Nephron progenitor cell (in vitro differentiated cells): Measurements from ENCODE around the gene CFTR.

Source experiments
- DNase-seq: peaks from one replicate; pipeline ENCODE4 v3.0.0; 2021
- H3K27ac Mint-ChIP-seq: 2 replicates; pipeline ENCODE4 v1.8.0; 2021; ENCODE audit warnings: mild to moderate bottlenecking, moderate library complexity, mixed read lengths
- H3K27me3 Mint-ChIP-seq: 2 replicates; pipeline ENCODE4 v1.8.0; 2021; ENCODE audit warnings: mild to moderate bottlenecking, low read depth, mixed read lengths; ENCODE audit not compliant: poor library complexity
- H3K36me3 Mint-ChIP-seq: 2 replicates; pipeline ENCODE4 v1.8.0; 2021; ENCODE audit warnings: low read depth, mixed read lengths
- H3K4me1 Mint-ChIP-seq: 2 replicates; pipeline ENCODE4 v1.8.0; 2021; ENCODE audit warnings: mixed read lengths
- H3K4me3 Mint-ChIP-seq: 2 replicates; pipeline ENCODE4 v1.8.0; 2021; ENCODE audit warnings: mild to moderate bottlenecking, moderate library complexity, mixed read lengths
- H3K9me3 Mint-ChIP-seq: 2 replicates; pipeline ENCODE4 v1.8.0; 2021; ENCODE audit warnings: mild to moderate bottlenecking, moderate library complexity, mixed read lengths
- TF ChIP-seq, protein P1 (sequence below): fragments of 200-600 bp; sonication (generic); IDR thresholded peaks from 2 replicates; pipeline ENCODE4 v1.5.0; 2021; ENCODE audit warnings: antibody characterized with exemption

The CFTR gene

DNA sequence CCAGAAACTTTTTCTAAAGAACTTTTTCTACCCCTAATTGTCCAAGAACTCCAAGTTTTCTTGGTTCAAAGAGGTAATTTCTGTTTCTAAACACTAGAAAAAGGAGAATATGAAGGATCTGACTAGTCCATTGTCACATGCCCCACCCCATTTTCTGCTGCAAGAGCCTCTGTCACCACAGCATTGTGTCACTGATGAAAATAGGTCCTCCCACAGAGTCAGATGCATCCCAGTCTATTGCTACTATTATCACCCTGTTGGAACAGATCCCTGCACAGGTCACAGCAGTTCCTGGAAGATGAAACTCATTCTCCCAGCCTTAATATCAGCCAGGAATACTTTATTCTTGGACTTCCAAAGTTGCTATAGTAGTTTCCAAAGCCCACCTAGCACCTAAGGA is 7.5 kb upstream of the CFTR start:
- Mint-ChIP-seq H3K27me3 (peaks cover 16% of the 10 kb centered on the region), H3K4me1 (no peaks in the 10 kb centered on the region), H3K4me3 (no peak overlapping the region), H3K27ac (no peak overlapping the region), H3K9me3 (no peaks in the 10 kb centered on the region), H3K36me3 (no peaks in the 10 kb centered on the region)
- no peak for DNase-seq
- TF ChIP-seq, protein P1, sequence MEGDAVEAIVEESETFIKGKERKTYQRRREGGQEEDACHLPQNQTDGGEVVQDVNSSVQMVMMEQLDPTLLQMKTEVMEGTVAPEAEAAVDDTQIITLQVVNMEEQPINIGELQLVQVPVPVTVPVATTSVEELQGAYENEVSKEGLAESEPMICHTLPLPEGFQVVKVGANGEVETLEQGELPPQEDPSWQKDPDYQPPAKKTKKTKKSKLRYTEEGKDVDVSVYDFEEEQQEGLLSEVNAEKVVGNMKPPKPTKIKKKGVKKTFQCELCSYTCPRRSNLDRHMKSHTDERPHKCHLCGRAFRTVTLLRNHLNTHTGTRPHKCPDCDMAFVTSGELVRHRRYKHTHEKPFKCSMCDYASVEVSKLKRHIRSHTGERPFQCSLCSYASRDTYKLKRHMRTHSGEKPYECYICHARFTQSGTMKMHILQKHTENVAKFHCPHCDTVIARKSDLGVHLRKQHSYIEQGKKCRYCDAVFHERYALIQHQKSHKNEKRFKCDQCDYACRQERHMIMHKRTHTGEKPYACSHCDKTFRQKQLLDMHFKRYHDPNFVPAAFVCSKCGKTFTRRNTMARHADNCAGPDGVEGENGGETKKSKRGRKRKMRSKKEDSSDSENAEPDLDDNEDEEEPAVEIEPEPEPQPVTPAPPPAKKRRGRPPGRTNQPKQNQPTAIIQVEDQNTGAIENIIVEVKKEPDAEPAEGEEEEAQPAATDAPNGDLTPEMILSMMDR, result no peak

DNA sequence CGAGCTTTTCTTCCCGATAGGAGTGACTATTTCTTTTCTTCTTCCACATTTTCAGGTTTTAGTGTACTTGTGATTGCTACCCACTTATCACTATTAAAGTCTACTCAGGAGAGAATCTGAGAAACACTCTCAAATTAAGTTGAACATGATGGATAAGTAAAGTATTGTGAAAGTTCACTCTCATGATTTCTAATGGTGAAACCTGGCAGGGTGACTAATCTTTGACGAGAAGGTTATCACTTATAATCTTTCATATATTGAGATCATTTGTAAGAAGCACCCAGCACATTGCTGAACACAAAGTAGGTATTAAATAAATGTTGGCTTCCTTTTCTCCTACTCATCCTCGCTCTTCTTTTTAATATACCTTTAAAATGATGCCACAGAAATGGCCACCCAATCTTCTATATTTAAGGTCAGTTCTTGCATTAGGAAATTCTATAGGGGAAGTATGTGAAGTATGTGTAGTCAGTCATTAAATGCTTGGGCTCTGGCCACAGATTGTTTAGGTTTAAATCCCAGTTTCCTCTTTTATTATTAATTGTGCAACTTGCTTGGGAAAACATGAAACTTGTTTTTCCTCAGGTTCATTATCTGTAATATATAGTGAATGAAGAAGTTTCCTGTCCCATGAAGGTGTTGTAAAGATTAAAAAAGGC is 3.1 kb upstream of the CFTR start:
- Mint-ChIP-seq H3K36me3 (no peaks in the 10 kb centered on the region), H3K27ac (no peak overlapping the region), H3K4me1 (peaks cover 7% of the 10 kb centered on the region), H3K27me3 (peaks cover 57% of the 10 kb centered on the region), H3K9me3 (no peaks in the 10 kb centered on the region), H3K4me3 (no peak overlapping the region)
- TF ChIP-seq, protein P1, result no peak
- DNase-seq, result no peak

DNA sequence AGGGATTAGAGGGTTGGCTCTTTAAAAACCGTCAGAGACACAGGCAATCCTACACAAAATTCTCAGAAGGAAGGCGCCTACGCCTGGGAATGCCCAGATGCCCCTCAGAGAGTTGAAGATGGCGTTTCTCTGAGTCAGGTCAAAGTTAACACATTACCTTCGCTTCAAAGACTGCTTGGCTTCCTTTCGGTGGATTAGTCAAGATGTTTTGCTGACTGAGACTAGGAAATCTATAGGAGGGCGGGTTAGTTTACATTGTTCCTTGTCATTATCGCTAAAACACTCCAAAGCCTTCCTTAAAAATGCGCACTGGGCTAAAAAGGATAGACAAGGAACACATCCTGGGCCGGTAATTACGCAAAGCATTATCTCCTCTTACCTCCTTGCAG is 995 bp upstream of the CFTR start:
- TF ChIP-seq, protein P1, result no peak
- no peaks in the 10 kb centered on the region for H3K9me3 Mint-ChIP-seq
- H3K27ac Mint-ChIP-seq, result no peak overlapping the region
- peaks cover 62% of the 10 kb centered on the region for H3K27me3 Mint-ChIP-seq
- peaks cover 7% of the 10 kb centered on the region for H3K4me1 Mint-ChIP-seq
- H3K4me3 Mint-ChIP-seq, result peak overlapping the region; percentile 88
- no peak for DNase-seq
- H3K36me3 Mint-ChIP-seq, result no peaks in the 10 kb centered on the region

DNA sequence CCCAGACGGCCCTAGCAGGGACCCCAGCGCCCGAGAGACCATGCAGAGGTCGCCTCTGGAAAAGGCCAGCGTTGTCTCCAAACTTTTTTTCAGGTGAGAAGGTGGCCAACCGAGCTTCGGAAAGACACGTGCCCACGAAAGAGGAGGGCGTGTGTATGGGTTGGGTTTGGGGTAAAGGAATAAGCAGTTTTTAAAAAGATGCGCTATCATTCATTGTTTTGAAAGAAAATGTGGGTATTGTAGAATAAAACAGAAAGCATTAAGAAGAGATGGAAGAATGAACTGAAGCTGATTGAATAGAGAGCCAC is 184 bp downstream of the CFTR start:
- TF ChIP-seq, protein P1, result no peak
- Mint-ChIP-seq H3K9me3 (no peaks in the 10 kb centered on the region), H3K36me3 (no peaks in the 10 kb centered on the region), H3K4me3 (peak overlapping the region; percentile 88), H3K27me3 (peaks cover 62% of the 10 kb centered on the region), H3K4me1 (peaks cover 7% of the 10 kb centered on the region), H3K27ac (no peak overlapping the region)
- DNase-seq, result no peak

DNA sequence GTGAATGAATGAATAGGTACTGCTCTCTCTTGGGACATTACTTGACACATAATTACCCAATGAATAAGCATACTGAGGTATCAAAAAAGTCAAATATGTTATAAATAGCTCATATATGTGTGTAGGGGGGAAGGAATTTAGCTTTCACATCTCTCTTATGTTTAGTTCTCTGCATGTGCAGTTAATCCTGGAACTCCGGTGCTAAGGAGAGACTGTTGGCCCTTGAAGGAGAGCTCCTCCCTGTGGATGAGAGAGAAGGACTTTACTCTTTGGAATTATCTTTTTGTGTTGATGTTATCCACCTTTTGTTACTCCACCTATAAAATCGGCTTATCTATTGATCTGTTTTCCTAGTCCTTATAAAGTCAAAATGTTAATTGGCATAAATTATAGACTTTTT is 1.2 kb downstream of the CFTR start:
- Mint-ChIP-seq H3K36me3 (no peaks in the 10 kb centered on the region), H3K9me3 (no peaks in the 10 kb centered on the region), H3K27me3 (peaks cover 55% of the 10 kb centered on the region), H3K27ac (no peak overlapping the region), H3K4me1 (peaks cover 7% of the 10 kb centered on the region), H3K4me3 (peak overlapping the region; percentile 26)
- TF ChIP-seq, protein P1, result no peak
- no peak for DNase-seq

DNA sequence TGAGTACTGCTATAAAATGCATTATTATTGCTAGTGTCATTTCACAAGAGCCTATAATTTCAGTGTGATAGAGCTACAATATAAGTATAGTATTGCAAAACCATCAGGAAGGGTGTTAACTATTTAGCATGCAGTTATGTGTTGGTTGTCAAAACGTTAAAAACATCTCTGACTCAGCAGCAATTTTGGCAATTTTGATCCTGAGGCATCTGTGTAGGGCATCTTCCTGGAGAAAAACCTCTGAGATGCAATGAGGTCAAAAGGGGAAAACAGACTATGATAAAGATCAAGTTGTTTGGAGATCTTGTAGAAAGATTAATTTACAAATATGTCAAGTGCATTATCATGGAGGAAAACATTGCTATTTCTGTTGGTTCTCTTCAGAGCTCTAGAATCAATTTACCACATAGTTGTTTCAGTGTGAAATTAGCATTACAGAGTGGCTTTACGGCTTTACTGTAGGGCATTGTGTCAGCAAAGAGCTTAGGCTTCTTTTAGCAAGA is 5.3 kb downstream of the CFTR start:
- Mint-ChIP-seq H3K9me3 (no peaks in the 10 kb centered on the region), H3K4me3 (no peak overlapping the region), H3K4me1 (peaks cover 2% of the 10 kb centered on the region), H3K27ac (no peak overlapping the region), H3K36me3 (no peaks in the 10 kb centered on the region), H3K27me3 (peaks cover 20% of the 10 kb centered on the region)
- TF ChIP-seq, protein P1, result no peak
- no peak for DNase-seq
